K562 (cell line): ENCODE data around the gene PRKAG1. TPM values are rescaled to one million over a fixed set of nuclear protein-coding genes. Genes with fewer than 3 reads are reported as not detected.

Source experiments
- AFF1 ChIP-seq, 2 experiments: fragments of 450-650 bp; IDR thresholded peaks; 2 replicates each; pipeline ENCODE4 v1.6.1; 2018; ENCODE audit warnings: mild to moderate bottlenecking in 2 of 2, low read depth in 1 of 2; ENCODE audit not compliant: partially characterized antibody in 2 of 2
- CHD1 ChIP-seq: fragments of 200-600 bp; sonication (generic); IDR thresholded peaks from one replicate; pipeline ENCODE4 v1.6.1; 2012; ENCODE audit warnings: mild to moderate bottlenecking, moderate library complexity, low read length, inconsistent platforms
- E2F8 ChIP-seq: fragments of 450-650 bp; IDR thresholded peaks from 2 replicates; pipeline ENCODE4 v1.7.1; 2018; ENCODE audit warnings: mild to moderate bottlenecking, low read depth; ENCODE audit not compliant: partially characterized antibody
- ETV1 ChIP-seq: fragments of 450-650 bp; conservative IDR thresholded peaks from 2 replicates; pipeline ENCODE4 v1.6.1; 2016; ENCODE audit warnings: missing genetic modification characterization, control low read depth, low read depth, missing compliant biosample characterization
- GMEB1 ChIP-seq: fragments of 250-450 bp; sonication (Bioruptor Pico); IDR thresholded peaks from 2 replicates; pipeline ENCODE4 v1.4.0; 2020; ENCODE audit warnings: mild to moderate bottlenecking
- HDAC6 ChIP-seq: IDR thresholded peaks from 2 replicates; pipeline ENCODE4 v1.6.1; 2012; ENCODE audit warnings: low read depth, mild to moderate bottlenecking, control low read depth, inconsistent platforms, low read length, moderate library complexity
- MBD1 ChIP-seq: fragments of 250-450 bp; sonication (Bioruptor Pico); IDR thresholded peaks from 2 replicates; pipeline ENCODE4 v1.8.0; 2022; ENCODE audit warnings: inconsistent platforms
- TCFL5 ChIP-seq: fragments of 250-450 bp; sonication (Bioruptor Pico); conservative IDR thresholded peaks from 2 replicates; pipeline ENCODE4 v1.6.1; 2021; ENCODE audit warnings: mild to moderate bottlenecking, moderate library complexity, matching md5 sums
- ZC3H4 ChIP-seq: sonication (generic); formaldehyde crosslinking; IDR thresholded peaks from 2 replicates; pipeline ENCODE4 v1.9.0; 2021; ENCODE audit warnings: missing genetic modification reagents, borderline replicate concordance
- ZFP1 ChIP-seq: fragments of 450-650 bp; formaldehyde crosslinking; IDR thresholded peaks from 2 replicates; pipeline ENCODE4 v1.4.0; 2020; ENCODE audit warnings: mild to moderate bottlenecking, mixed read lengths
- polyA plus RNA-seq, 8 experiments: library from polyadenylated mRNA; depleted of rRNA in 4 of 8; stranded (reverse) in 5 of 8; unstranded in 3 of 8; fragments of >200 nt; fragmentation: Nextera tagmentation in 2 of 8; fragmentation: Illumina TruSeq in 1 of 8; extraction: Ambion mirVana in 2 of 8; extraction: Trizol in 1 of 8; gene quantifications; 2 replicates each; pipeline versions ENCODE4 v1.2.1 to v1.2.3, GENCODE V29; 2011 to 2014; ENCODE audit warnings: inconsistent platforms in 1 of 8, missing spikeins in 1 of 8
- total RNA-seq, 7 experiments: library from RNA; depleted of rRNA in 6 of 7; stranded (reverse); fragments of >200 nt in 6 of 7; fragmentation: Illumina TruSeq in 2 of 7; extraction: Trizol in 2 of 7; gene quantifications; 2 replicates each; pipeline versions ENCODE4 v1.2.1 to v1.2.3, GENCODE V29; 2011 to 2021; ENCODE audit warnings: low replicate concordance in 1 of 7

PRKAG1 gene
- total and polyA plus RNA-seq, 9 of the 15 experiments (the other 6 are each of a cell fraction or from before 2014, with no cell fraction given): 51.1 to 126 (median 79.1) TPM

GRCh38 chr12:49018261-49019119 is at the start of gene PRKAG1 (continued):
- TF ChIP-seq AFF1 (IDR thresholded peaks at IDR 0.05; ENCODE audit: low read depth in 1 of 2, partially characterized antibody in 2 of 2) (no peak), E2F8 (peak; percentile 91), ETV1 (tag) (peak; percentile 96), CHD1 (peak; percentile 39), GMEB1 (CRISPR knock-in tag) (no peak), TCFL5 (CRISPR knock-in tag) (no peak), ZFP1 (no peak), ZC3H4 (CRISPR knock-in tag) (peak; percentile 92; the same call in 1 of the 2 replicates), MBD1 (CRISPR knock-in tag) (no peak), HDAC6 (no peak)
